SW480 (cell line): Measurements from ENCODE around the gene OR6A2.
"Not testable (repeated sequence)": the region's sequence is repeated elsewhere in the genome, so short reads cannot be mapped to it uniquely, and the experiment has no call there.

Source experiments
- DNase-seq: peaks from one replicate; pipeline ENCODE4 v3.0.0-alpha.2; 2016; ENCODE audit warnings: low spot score

The OR6A2 gene

GRCh38 chr11:6799402-6799801, at the start of gene OR6A2:
TSS of gene OR6A2 (minus strand) at chr11:6799689. CDS start at chr11:6795708, 3,981 bp downstream.
- DNase-seq: no peak

DNA sequence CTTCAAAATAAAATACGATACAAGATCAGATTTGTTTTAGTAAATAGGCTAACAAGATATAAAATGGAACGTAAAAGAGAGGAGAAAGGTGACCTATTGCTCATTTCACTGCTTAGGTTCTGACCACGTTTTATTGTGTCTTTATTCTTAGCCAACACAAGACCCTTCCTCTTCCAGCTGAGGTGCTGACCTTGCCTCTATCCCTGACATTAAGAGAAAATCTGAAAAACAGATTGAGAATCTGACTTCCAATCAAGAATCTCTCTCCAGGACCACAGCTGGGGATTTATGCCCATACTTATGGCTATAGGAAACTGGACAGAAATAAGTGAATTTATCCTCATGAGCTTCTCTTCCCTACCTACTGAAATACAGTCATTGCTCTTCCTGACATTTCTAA, 45.9 kb upstream of the OR6A2 start, which contains the start of gene OR10A5:
Gene OR10A5, plus strand, starts transcription at position 301 of the 400 bp plus-strand sequence. Its CDS starts 0 bp downstream, at position 301.
- no peak for DNase-seq

GRCh38 chr11:6844356-6844755, 44.9 kb upstream of the OR6A2 start:
- no peak for DNase-seq

DNA sequence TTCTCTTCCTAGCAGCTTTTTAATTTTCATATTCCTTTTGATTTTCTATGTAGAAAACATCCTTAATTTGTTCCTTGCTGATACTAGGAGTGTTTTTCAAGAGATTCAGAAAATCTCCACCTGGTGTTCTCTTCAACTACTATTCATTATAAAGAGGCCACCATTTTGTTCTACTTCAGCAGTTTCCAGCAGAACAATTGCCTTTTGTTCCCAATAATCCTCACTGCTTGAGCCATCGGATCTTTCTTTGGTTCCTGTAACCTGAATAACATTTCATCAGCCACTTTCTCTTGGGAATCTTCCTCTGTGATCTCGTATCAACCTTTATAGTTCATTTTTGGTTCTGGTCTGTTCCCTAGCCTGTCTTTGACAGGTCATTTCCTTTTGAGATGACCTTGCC, 44.2 kb upstream of the OR6A2 start:
- DNase-seq: no peak

DNA sequence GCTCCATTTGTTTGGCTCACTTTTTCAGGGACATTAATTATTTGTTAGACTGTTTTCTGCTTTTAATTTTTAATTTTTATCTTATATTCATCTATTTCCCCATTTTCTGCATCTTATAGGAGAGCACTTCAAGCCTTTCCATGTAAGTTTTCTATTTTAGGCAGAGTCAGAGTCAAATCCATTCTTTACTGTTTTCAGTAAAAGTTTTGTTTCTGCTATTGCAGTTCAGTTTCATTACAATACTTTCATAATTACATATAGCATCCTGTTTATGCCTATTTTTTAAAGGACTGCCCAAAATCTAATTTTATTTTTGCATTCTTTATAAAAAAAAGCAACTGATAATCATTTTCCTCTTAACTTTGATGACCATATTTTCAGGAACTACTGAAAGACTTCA, 42.2 kb upstream of the OR6A2 start:
- no peak for DNase-seq

DNA sequence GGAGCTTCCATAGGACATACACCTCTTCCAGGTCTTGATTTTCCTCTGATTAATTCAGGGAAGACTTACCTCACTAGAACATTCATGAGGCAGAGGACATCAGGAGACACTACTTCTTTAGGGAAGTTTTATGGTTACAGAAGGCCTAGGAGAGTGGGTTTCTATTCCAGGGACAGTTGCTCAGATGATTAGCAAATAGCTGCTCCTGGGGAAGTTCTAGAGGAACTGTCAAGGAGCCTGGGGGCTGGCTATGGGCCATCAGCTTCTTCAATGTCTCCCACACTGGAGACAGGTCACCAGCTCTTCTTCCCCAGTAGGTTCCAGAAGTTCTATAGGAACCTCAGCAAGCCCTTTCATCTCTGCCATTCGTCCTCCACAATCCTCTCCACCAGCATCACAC, 34.5 kb upstream of the OR6A2 start:
- DNase-seq: no peak

DNA sequence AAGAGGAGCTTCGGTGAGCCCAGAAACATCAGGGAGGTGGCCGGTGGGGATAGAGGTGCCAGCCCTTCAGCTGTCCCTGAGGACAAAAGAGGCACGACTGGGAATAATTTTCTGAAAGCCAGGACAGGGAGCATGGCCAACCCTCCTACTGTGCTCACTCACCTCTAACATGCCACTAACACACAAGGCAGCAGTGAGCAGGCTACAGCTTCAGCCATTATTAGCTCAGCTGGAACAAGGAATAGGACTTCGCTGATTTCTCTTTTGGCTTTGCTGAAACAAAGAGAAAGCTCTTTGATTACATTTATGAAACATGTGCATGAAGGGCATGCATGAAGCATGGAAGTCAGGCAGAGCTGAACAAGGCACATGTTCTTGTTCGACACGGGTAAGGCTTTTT, 33.9 kb upstream of the OR6A2 start:
- no peak for DNase-seq

- DNase-seq: peak; percentile 45
Observed at GRCh38 chr11:6828103-6828502, 28.6 kb upstream of the OR6A2 start.

- peak; percentile 23 for DNase-seq
Observed at GRCh38 chr11:6825231-6825744, 25.8 kb upstream of the OR6A2 start.

DNA sequence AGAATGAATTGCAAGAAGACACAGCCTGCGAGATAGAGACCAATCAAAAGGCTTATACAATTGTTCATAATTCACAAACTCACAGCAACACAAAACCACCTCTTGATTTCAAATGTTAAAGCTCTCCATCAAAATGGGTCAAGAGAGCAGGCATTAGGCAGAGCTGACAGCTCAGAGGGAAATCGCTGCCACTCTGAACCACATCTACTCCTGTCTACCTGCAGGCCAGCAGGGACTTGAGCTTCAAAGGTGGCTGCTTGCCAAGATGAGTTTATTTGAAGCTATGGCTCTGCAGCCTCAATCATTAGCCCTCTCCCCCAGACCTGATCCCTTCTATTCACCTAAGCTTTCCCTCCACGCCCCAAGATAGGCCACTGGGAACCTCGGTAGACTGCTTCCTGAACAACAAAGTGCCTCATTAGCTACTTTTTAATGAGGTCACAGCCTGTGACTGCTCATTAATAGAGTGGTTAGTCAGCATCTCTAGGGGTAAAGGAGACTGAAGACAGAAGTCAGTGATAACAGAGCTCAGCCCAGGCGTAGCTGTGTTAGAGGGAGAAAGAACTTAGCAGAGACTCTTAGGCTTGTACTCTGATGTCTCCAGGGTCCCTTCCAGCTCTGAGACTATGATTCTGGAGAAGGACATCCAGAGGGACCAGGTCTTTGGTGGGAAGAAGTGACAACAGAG, 24.8 kb upstream of the OR6A2 start:
- DNase-seq: no peak

DNA sequence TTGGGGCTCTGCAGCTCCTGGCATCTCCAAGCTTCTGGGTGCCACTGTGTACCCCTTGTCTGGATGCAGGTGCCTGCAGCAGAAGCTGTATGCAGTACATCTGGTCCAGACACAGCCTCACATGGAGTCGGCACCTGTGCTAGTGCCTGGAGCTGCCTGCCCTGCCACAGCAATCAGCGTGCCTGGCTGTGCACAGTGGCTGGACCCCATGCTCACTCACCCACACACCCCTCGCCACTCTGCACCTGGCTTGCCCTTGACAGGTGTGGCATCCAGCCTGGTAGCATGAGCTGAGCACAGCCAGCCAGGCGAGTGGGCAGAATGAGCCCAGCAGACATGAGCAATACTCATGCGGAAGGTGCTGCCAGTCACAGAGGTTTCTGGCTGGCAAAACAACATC, 19.5 kb upstream of the OR6A2 start:
- DNase-seq: no peak

GRCh38 chr11:6817694-6818093, 18.2 kb upstream of the OR6A2 start:
- no peak for DNase-seq

DNA sequence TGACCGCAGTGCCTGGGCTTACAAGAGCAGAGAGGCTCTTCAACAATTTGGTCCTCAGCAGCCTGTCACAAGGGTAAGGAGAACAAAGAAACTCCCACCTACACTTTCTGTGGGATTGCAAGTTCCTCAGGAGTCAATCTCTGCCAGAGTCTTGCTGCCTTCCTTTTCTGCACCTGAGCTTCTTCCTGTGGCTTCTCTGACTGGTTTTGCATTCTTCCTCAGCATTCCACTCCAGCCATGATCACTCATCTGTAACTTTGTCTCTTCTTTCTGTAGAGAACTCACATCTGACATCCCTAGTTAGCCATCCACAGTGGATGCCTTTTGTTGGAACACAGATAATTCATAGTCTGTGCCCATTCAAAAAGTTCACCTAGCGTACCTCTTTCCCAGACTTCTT, 14.2 kb upstream of the OR6A2 start:
- no peak for DNase-seq

- DNase-seq: peak; percentile 62
Observed at GRCh38 chr11:6812390-6813005, 13.0 kb upstream of the OR6A2 start.

DNA sequence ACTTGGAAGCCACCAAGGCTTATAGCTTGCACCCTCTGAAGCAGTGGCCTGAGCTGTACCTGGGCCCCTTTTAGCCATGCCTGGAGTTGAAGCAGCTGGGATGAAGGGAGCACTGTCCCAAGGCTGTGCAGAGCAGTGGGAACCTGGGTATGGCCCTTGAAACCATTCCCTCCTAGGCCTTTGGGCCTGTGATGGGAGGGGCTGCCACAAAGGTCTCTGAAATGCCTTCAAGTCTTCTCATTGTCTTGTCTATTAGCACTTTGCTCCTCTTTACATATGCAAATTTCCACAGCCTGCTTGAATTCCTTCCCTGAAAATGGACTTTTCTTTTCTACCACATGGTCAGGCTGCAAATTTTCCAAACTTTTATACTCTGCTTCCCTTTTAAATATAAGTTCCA, 1.6 kb upstream of the OR6A2 start:
- not testable (repeated sequence) for DNase-seq

DNA sequence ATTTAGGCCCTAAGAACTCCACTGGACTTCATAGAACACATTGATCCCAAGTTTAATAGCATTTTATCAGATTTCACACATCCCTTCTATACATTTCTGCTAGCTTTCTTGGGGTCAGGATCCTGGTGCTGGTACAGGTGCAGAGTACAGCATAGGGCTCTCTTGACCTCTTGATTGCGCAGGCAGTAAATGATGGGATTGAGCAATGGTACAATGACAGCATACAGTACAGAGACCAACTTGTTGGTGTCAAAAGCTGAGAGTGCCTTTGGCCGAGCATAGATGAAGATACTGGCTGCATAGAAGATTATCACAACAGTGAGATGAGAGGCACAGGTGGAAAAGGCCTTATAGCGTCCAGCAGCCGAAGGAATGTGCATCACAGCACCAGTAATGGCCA, 4.8 kb downstream of the OR6A2 start:
- DNase-seq: no peak

DNA sequence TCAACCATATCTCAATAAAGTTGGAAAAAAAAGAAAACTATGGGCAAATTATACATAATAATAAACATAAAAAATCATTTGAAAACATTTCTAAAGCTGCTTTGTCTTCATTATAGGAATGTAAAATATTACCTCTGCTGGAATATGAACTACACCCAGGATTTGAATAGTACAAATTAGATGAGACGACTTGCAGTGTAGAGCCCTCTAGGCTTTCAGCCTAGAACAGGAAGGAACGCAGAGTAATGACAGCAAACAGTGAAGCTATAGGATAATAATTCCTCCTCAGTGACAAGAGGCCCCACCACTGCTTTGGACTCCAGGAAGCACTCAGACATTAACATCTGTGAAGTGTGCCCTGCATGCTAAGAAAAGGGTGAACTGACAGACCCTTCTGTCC, 8.9 kb downstream of the OR6A2 start:
- no peak for DNase-seq

DNA sequence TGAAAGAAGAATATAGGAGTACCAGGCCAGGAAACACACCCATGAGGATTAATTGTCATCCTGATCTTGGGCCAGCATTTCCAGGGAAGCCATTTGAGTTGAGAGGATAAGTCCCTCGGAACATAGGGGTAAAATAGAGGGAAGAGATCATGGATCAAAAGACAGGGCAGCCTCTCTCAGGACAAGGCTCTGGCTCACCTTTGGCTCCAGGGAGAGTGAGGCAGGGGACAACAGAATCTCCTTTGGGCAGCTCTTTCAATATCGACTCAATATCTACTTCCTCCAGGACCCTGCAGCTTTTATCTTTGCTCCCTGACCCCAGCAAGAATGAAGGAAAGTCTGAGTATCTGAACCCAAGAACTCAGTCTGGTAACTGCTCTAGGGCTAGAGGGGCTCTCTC, 16.8 kb downstream of the OR6A2 start, which contains the start of gene OR2AG1:
Gene OR2AG1, plus strand, starts transcription at position 301 of the 400 bp plus-strand sequence. CDS start 2,018 bp downstream, outside the sequence.
- DNase-seq: no peak

DNA sequence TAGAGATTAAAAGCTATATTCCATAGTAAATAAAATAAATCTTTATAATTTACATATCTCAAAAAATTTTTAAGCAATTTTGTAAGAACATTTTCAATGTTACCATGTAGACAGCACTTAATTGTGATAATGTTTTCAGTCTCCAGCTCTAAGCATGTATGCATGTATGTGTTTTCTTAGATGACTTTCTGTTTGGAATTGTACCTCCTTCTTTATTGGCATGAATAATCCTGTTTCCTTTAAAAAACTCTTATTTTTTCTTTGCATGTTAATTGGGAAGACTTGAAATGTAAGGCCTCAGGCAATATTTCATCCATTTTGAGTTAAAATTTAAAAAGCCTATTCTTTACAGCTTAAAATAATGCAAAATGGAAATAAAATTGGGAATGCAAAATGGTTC, 18.7 kb downstream of the OR6A2 start:
- no peak for DNase-seq

DNA sequence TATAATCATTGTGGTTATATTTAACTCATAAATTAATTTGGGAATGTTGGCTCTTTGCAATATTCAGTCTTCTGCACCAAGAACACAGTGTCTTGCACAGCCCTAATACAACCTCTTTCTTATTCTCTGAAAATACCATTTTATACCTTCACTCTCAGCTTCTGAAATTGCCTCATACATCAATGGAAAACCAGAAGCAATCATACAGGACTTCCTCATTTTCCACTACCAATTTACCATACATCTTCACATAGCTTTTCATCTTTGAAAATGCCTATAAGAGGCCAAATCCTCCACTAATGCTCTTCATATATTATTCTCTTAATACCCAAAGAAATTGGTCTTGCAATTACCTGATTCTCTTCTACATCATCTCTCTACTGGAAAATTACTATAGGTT, 21.0 kb downstream of the OR6A2 start:
- no peak for DNase-seq

GRCh38 chr11:6771926-6772893, 27.3 kb downstream of the OR6A2 start, which contains the start of gene OR2AG2:
TSS of gene OR2AG2 (minus strand) at chr11:6771976. CDS start at chr11:6768957, 3,019 bp downstream.
- DNase-seq: no peak

DNA sequence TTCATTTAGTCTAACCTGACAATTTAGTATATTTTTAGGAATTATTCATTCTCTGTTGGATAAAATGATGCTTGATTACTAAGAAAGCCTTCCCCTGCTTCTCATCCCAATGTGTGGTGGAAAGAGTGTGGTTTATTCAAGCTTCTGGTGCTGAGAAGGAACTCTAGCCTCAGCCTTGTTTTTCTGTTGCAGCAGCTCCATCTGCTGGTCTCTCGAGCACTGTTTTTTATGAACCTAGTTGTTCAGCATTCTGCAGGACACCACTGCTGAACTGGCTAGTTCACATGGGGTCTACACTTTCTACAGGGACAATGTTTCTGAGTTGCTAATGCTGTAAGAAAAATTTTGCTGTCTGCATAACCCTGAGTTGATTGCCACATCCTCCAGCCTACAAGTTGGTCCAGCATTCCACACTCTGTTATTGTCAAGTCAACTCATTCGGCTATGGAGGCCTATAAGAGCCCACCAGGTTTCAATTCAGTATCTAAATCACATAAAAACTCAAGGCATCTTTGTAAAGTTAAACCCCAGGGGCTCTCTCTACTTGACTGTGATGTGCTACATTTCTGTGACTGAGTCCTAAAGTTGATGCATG, 42.0 kb downstream of the OR6A2 start:
- DNase-seq: peak; percentile 70
